Fibroblast of lung (primary cell): ENCODE data around the gene TMEM175. TPM values are rescaled to one million over a fixed set of nuclear protein-coding genes. Genes with fewer than 3 reads are reported as not detected.

Experiments
- DNase-seq, 2 donors: peaks; one replicate each; pipeline versions ENCODE4 v3.0.0 to v3.0.0-alpha.2; 2010; ENCODE audit warnings: low read depth in 2 of 2
- H2AFZ ChIP-seq: 2 replicates; pipeline ENCODE4 v1.5.1; 2012; ENCODE audit warnings: low read length, control low read depth, inconsistent platforms
- H3K27ac ChIP-seq: 2 replicates; pipeline ENCODE4 v1.5.1; 2011; ENCODE audit warnings: low read length, control low read depth; ENCODE audit not compliant: insufficient read depth
- H3K27me3 ChIP-seq: 2 replicates; pipeline ENCODE4 v1.5.1; 2011; ENCODE audit warnings: mild to moderate bottlenecking, low read length; ENCODE audit not compliant: control insufficient read depth, insufficient read depth
- H3K36me3 ChIP-seq: 2 replicates; pipeline ENCODE4 v1.5.1; 2011; ENCODE audit warnings: low read length; ENCODE audit not compliant: control insufficient read depth, insufficient read depth
- H3K4me1 ChIP-seq: 2 replicates; pipeline ENCODE4 v1.5.1; 2011; ENCODE audit warnings: low read length; ENCODE audit not compliant: control insufficient read depth, insufficient read depth; ENCODE audit errors: extremely low read depth
- H3K4me2 ChIP-seq: 2 replicates; pipeline ENCODE4 v1.5.1; 2011; ENCODE audit warnings: low read length, control low read depth; ENCODE audit not compliant: insufficient read depth; ENCODE audit errors: extremely low read depth
- H3K4me3 ChIP-seq, 4 experiments: fragments of 200-600 bp in 1 of 4; sonication (generic) in 1 of 4; replicated peaks in 1 of 4; 2 replicates each; pipeline ENCODE4 v1.5.1; 2011 to 2016; ENCODE audit warnings: low read length in 4 of 4, low read depth in 3 of 4, mild to moderate bottlenecking in 3 of 4, control low read depth in 2 of 4, inconsistent platforms in 1 of 4, mixed read lengths in 1 of 4; ENCODE audit not compliant: insufficient read depth in 1 of 4; ENCODE audit errors: control extremely low read depth in 1 of 4
- H3K79me2 ChIP-seq: 2 replicates; pipeline ENCODE4 v1.5.1; 2012; ENCODE audit warnings: mild to moderate bottlenecking, low read length, inconsistent platforms; ENCODE audit not compliant: control insufficient read depth, insufficient read depth
- H3K9ac ChIP-seq: 2 replicates; pipeline ENCODE4 v1.5.1; 2011; ENCODE audit warnings: mild to moderate bottlenecking, low read length, control low read depth; ENCODE audit not compliant: insufficient read depth
- H3K9me3 ChIP-seq: 2 replicates; pipeline ENCODE4 v1.5.1; 2012; ENCODE audit warnings: low read depth, low read length; ENCODE audit not compliant: control insufficient read depth, insufficient read depth
- H4K20me1 ChIP-seq: 2 replicates; pipeline ENCODE4 v1.5.1; 2011; ENCODE audit warnings: low read length; ENCODE audit not compliant: control insufficient read depth, insufficient read depth; ENCODE audit errors: extremely low read depth
- CTCF ChIP-seq, 2 donors: IDR thresholded peaks in 1 of 2; conservative IDR thresholded peaks in 1 of 2; 1 replicate in 1 of 2; 2 replicates in 1 of 2; pipeline ENCODE4 v1.5.1; 2011 to 2012; ENCODE audit warnings: low read length in 2 of 2, control low read depth in 1 of 2, inconsistent platforms in 1 of 2, low read depth in 1 of 2, mild to moderate bottlenecking in 1 of 2
- EZH2 ChIP-seq: IDR thresholded peaks from 2 replicates; pipeline ENCODE4 v1.5.1; 2012; ENCODE audit warnings: low read length, control low read depth, mild to moderate bottlenecking; ENCODE audit errors: missing control alignments
- polyA plus RNA-seq, 2 donors: library from polyadenylated mRNA; depleted of rRNA in 1 of 2; stranded (reverse) in 1 of 2; unstranded in 1 of 2; fragments of >200 nt; gene quantifications; 2 replicates each; pipeline ENCODE4 v1.2.1, GENCODE V29; 2011 to 2012; ENCODE audit warnings: missing spikeins in 1 of 2
- total RNA-seq: library from RNA; depleted of rRNA; stranded (reverse); fragments of >200 nt; gene quantifications from 2 replicates; pipeline ENCODE4 v1.2.1, GENCODE V29; 2014

The TMEM175 gene
- total and polyA plus RNA-seq, 2 donors (not counting 1 experiment from before 2014, with no cell fraction given) = 16.3 to 23.9 TPM

- TF ChIP-seq EZH2 (no peak), CTCF (conservative IDR thresholded peaks at IDR 0.05 in 1 of 2, IDR thresholded peaks at IDR 0.05 in 1 of 2; ENCODE audit: low read depth in 1 of 2, low read length in 2 of 2) (no peak)
- H4K20me1 ChIP-seq = no peaks in the 10 kb centered on the region
- no peak for DNase-seq
- H3K79me2 ChIP-seq = no peaks in the 10 kb centered on the region
- H3K9ac ChIP-seq = no peak overlapping the region
- H3K27me3 ChIP-seq = no peaks in the 10 kb centered on the region
- H3K27ac ChIP-seq = no peak overlapping the region
- no peak overlapping the region for H2AFZ ChIP-seq
- no peak overlapping the region for H3K4me2 ChIP-seq
- no peaks in the 10 kb centered on the region for H3K9me3 ChIP-seq
- H3K4me3 ChIP-seq = no peak overlapping the region
- H3K4me1 ChIP-seq = no peaks in the 10 kb centered on the region
- H3K36me3 ChIP-seq = peaks cover 6% of the 10 kb centered on the region
Observed at GRCh38 chr4:988726-989721, 56.8 kb downstream of the TMEM175 start.

- TF ChIP-seq CTCF (conservative IDR thresholded peaks at IDR 0.05 in 1 of 2, IDR thresholded peaks at IDR 0.05 in 1 of 2; ENCODE audit: low read depth in 1 of 2, low read length in 2 of 2) (no peak), EZH2 (no peak)
- Histone ChIP-seq H3K4me3 (no peak overlapping the region), H3K4me1 (no peaks in the 10 kb centered on the region), H2AFZ (no peak overlapping the region), H3K27ac (no peak overlapping the region), H3K4me2 (no peak overlapping the region), H3K79me2 (no peaks in the 10 kb centered on the region), H3K9me3 (no peaks in the 10 kb centered on the region), H3K9ac (no peak overlapping the region), H3K27me3 (no peaks in the 10 kb centered on the region), H3K36me3 (peaks cover 6% of the 10 kb centered on the region), H4K20me1 (no peaks in the 10 kb centered on the region)
- DNase-seq = no peak
Observed at GRCh38 chr4:989722-990471, 57.6 kb downstream of the TMEM175 start.

DNA sequence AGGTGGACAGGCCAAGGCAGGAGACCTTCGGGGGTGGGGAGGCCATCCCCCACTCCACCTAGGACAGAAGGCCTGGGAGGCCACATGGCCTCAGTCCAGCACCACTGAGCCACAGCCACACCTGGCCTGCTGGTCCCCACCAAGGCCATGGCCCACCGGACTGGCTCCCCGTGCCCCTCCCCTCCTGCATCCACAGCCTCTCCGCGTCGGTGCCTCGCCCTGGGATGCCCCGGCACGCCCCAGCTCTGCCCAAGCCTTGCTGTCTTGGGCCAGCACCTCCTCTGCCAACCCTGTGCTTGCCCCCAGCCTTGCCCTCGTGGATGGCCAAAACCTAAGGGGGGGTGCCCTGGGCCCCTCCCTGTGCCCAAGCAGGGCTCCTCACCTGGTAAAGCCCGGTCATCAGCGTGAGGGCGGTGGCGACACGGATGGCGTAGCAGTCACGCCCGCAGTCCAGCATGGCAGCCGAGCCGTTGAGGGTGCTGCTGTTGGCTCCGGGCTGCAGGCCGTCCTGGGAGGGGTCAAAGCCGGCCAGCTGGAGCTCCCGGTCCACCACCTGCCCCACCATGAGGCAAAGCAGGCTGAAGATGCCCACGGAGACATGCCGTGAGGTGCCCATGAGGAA lies 58.6 kb downstream of the TMEM175 start:
- Histone ChIP-seq H3K27me3 (no peaks in the 10 kb centered on the region), H3K9me3 (no peaks in the 10 kb centered on the region), H3K36me3 (peaks cover 6% of the 10 kb centered on the region), H3K27ac (no peak overlapping the region), H3K4me3 (no peak overlapping the region), H3K9ac (no peak overlapping the region), H4K20me1 (no peaks in the 10 kb centered on the region), H3K4me1 (no peaks in the 10 kb centered on the region), H3K79me2 (no peaks in the 10 kb centered on the region), H3K4me2 (no peak overlapping the region), H2AFZ (no peak overlapping the region)
- TF ChIP-seq CTCF (conservative IDR thresholded peaks at IDR 0.05 in 1 of 2, IDR thresholded peaks at IDR 0.05 in 1 of 2; ENCODE audit: low read depth in 1 of 2, low read length in 2 of 2) = no peak
- TF ChIP-seq EZH2 = no peak
- no peak for DNase-seq
